HG03045 (cell line): Measurements from ENCODE around the gene CLSTN2.

ENCODE experiments used
- ATAC-seq: cut with Tn5 transposase; IDR thresholded peaks from one replicate; pipeline ENCODE4 v1.9.1; 2021; ENCODE audit warnings: mild to moderate bottlenecking, moderate library complexity; ENCODE audit not compliant: unreplicated experiment

CLSTN2 gene

DNA sequence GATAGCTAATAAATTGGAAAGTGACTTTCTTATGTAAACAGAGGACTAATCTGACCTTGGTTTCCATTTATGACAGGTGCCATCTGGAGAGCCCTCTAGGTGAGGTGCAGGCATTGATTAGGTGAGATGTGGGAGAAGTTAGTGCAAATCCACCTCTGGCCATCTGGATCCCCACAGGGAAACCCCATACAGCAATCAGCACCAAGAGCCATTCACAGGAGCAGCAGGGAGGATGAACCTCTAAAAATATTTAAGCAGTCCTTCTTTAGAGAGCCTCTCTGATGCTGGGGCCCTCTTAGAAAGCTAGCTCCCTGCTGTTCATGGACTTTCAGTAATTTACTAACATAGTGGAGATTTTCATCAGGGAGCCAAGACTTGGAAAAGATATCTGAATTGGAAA, 69.3 kb downstream of the CLSTN2 start:
- no peak for ATAC-seq

- ATAC-seq = no peak
Measured at GRCh38 chr3:140006331-140006730, 71.3 kb downstream of the CLSTN2 start.

GRCh38 chr3:140007081-140007480, 72.1 kb downstream of the CLSTN2 start:
- ATAC-seq = no peak

- ATAC-seq = no peak
Measured at GRCh38 chr3:140007911-140008869, 73.2 kb downstream of the CLSTN2 start.

DNA sequence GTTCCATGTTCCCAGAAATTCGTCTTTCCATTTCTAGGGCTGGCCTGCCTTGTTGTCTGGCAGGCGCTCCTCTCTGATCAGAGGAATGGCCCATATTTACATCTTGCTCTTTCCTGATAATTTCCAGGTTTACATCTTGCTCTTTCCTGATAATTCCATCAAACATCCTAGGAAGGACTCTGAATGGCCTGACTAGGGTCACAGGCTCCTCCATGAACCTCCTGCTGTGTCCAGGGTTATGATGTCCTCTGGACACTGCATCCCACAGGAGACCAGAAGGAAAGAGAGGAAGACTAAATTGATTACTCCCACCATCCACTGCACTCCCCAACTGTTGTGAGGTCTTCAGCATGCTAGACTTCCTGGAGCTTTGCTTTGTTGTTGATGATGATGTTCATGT, 75.4 kb downstream of the CLSTN2 start:
- no peak for ATAC-seq

DNA sequence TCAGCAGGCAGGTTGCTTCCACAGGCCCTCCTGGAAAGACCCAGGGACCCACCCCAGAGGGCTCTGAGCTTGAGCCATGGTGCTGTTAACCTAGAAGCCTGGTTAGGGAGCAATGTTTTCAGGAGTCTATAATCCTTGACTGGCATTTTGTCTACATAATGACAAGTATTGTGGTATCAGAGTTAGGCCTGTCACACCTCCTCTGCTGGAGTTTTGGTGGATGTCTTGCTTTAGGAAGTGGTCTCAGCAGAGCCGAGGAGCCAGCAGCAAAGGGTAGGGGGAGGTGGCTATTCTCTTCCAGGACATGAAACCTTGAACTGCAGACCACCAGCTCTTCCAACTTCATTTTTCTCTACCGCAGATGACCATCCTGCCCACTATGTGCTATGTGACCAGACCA, 76.1 kb downstream of the CLSTN2 start:
- no peak for ATAC-seq

DNA sequence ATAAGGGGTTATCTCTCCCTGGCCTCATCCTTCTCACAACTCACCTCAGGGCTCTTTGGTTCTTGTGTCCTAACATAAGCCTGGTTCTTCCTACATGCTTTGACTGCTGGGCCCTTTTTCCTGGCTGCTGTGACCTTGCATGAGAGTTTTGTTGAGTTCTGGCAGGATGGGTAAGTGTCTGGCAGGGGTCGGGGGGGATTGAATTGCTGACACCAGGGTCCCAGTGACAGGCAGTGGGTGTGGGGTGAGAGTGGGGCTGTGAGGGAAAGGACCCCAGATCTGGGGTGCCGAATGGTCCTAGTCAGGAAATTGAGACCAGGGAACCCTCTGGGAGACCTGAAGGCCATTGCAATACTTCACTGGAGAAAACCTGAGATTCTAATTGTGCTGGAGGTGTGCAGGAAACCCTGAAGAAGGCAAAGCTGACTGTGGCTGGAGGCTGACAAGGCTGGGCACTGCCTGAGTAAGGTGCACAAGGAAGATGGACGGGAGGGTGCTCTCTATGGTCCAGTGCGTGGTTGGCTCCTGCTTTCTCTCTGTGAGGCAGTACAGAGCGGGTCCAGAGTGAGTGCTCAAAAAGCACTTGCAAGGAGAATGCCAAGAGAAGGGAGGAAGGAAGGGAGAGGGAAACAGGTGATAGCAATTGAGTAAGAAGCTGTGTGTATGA, 76.8 kb downstream of the CLSTN2 start:
- ATAC-seq = no peak

- ATAC-seq = no peak
Measured at GRCh38 chr3:140013220-140013619, 78.2 kb downstream of the CLSTN2 start.

GRCh38 chr3:140014831-140015495, 80.0 kb downstream of the CLSTN2 start:
- ATAC-seq = no peak

- no peak for ATAC-seq
Measured at GRCh38 chr3:140015741-140016140, 80.8 kb downstream of the CLSTN2 start.

DNA sequence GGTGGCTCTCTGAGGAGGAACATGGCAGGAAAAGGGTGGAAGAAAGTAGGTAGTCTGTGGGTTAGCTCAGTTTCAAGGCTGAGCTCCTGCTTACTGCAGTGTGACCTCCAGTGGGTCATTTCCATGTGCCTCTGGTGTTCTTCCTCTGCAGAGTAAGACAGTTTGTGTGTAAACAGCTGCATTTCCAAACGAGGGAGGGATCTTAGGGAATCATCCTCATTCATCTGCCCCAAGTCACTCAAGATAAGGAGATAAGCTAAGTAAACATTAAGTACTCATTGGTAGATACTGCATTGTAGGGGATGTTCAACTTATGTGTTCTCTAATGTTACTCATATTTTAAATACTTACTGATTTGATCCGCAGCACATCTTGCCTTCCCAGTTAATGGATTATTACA, 83.6 kb downstream of the CLSTN2 start:
- no peak for ATAC-seq

- no peak for ATAC-seq
Measured at GRCh38 chr3:140019946-140020345, 85.0 kb downstream of the CLSTN2 start.

- ATAC-seq = no peak
Measured at GRCh38 chr3:140020541-140020940, 85.6 kb downstream of the CLSTN2 start.

DNA sequence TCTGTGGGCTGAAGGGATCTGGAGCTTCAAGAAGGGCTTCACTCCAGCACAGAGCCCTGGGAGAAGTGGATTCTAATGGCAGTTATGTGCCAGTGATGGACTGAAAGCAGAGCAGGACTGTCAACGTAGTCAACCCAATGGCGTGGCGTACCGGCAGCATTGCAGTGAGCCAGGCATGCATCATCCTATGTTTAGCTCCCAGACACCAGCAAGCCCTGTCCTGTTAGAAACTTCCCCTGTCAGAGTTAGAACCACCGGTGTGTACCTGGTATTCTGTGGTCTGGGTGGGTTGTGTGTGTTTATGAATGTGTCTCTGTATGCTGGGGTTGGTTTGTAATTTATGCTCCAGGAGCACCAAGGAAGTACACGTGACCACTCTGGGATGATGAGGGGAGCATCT, 86.3 kb downstream of the CLSTN2 start:
- ATAC-seq = no peak

- no peak for ATAC-seq
Measured at GRCh38 chr3:140022066-140022770, 87.2 kb downstream of the CLSTN2 start.

DNA sequence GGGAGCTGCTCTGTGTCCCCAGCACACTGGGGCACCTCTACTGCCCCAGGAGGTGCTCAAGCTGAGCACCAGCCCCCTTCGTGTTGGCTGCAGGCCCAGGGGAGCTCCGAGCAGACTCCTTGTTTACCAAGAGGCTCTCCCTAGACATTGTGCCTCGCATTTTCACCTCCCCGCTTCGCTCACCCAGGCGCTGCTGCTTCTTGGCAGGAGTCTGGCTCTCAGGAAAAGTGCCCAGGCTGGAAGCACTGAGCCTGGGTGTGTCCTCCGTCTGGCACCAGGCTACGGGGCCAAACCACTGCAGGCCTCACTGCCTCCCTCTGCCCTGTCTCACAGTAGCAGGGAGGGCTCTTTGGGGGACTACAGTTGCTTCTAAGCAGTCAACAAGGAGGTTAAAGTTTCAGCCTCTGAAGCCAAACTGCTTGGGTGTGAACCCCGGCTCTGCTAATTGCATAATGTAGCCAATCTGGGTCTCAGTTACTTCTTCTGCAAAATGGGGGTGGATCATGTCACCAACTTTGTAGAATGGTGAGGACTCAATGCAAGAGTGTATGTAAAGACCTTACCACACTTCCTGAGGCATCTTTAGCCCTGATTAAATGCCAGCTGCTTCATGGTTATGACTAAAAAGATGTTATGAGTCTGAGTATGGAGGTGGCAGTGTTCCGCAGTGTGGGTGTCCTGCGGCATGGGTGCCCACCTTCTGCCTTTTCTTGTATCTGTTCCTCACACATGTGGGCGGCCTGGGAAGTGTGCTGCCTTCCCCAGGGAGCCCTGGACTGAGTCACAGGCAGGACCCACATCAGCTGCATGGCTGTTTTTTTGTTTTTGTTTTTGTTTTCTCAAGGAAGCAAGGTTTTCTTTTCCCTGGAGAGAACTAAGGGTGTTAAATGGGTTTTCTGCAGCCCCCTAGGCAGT, 88.9 kb downstream of the CLSTN2 start:
- ATAC-seq = no peak

DNA sequence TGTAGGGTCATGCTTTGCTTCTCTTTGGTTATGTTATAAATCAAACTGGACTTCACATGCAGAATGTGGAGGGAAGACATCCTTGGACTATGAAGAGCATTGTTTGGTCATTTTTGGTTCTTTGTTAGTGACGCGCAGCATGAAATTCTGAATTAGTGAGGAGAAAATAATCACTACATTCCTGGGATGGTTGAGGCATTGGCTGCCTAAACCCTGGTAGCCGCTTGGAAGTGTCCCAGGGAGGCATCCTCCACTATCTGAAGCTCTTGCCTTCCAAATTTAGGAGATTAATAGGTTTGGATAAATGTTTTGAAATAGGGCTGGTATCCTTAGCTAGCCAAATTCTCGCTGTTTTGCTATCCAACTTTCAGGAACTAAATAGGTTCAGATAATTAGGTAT, 96.2 kb downstream of the CLSTN2 start:
- ATAC-seq = no peak

- no peak for ATAC-seq
Measured at GRCh38 chr3:140034058-140034457, 99.1 kb downstream of the CLSTN2 start.

GRCh38 chr3:140035871-140036270, 100.9 kb downstream of the CLSTN2 start:
- ATAC-seq = no peak

DNA sequence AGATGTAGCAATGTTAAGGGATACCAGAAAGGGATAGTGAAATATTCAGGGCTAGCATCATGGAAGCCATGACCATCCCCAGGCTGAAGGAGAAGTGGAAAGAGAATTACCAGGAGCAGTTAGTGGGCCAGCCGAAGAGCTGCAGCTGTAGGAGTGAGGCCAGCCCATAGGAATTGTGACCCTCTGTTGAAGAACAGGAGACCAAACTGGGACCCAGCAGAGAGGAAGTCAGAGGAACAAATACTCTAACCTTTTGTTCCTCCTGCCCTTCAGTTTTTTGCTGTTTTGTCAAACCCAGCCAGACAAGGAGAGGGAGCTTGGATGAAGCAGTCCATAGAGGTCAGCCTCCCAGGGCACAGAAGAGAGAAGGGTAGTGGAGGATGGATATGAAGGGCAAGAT, 115.4 kb downstream of the CLSTN2 start:
- no peak for ATAC-seq
